Neural cell (in vitro differentiated cells): ENCODE measurements around the gene PFN3.

Source experiments
- CTCF ChIP-seq: fragments of 450-650 bp; IDR thresholded peaks from 2 replicates; pipeline ENCODE4 v1.5.1; 2014; ENCODE audit warnings: antibody characterized with exemption, mild to moderate bottlenecking, moderate library complexity; ENCODE audit not compliant: poor library complexity, severe bottlenecking
- EP300 ChIP-seq: fragments of 450-650 bp; conservative IDR thresholded peaks from 2 replicates; pipeline ENCODE4 v1.6.1; 2014; ENCODE audit warnings: antibody characterized with exemption, mild to moderate bottlenecking, moderate library complexity; ENCODE audit not compliant: poor library complexity, severe bottlenecking
- EZH2 ChIP-seq: fragments of 200-600, 300-800 bp; shearing (Covaris generic), sonication (generic); IDR thresholded peaks from 2 replicates; pipeline ENCODE4 v1.6.1; 2014; ENCODE audit warnings: antibody characterized with exemption, low read length, borderline replicate concordance, mild to moderate bottlenecking; ENCODE audit not compliant: insufficient read depth, poor library complexity, severe bottlenecking
- POLR2AphosphoS5 ChIP-seq: IDR thresholded peaks from 2 replicates; pipeline ENCODE4 v1.6.1; 2012
- SMC3 ChIP-seq: fragments of 450-650 bp; conservative IDR thresholded peaks from 2 replicates; pipeline ENCODE4 v1.6.1; 2014; ENCODE audit warnings: antibody characterized with exemption, mild to moderate bottlenecking, moderate library complexity; ENCODE audit not compliant: poor library complexity

- TF ChIP-seq CTCF = no peak
- no peak for TF ChIP-seq POLR2AphosphoS5
- no peak for TF ChIP-seq EZH2
- TF ChIP-seq SMC3 = no peak
- TF ChIP-seq EP300 = no peak
Observed at GRCh38 chr5:177362610-177363507, 37.6 kb downstream of the PFN3 start.
